Measurements from ENCODE around the gene GON4L. TPM values are rescaled to one million over a fixed set of nuclear protein-coding genes. Genes with fewer than 3 reads are reported as not detected.
A peak's percentile ranks its signal among the peaks of the same experiment; 100 is the strongest.

GON4L gene
- polyA plus RNA-seq, 2 of the 4 experiments (the other 2 are of a cell fraction) = 15.3 to 23.1 TPM

DNA sequence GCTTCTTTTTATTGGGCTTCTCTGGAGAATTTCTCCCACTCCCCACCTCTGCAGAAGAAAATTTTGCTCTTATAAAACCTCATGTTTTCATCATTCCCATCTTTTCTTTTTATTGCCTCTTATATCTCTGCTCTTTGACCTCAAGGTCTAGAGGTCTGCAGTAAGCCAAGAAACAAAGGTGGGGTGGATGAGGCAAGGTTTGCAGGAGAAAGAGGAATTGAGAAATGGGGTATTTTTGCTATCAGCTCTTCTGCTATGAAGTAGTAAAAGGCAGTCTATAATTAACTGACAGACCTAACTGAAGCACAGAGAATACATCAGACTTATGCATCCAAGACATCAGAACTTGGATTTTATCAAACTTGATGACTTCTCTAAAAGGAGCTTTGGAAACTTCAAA, 25.2 kb upstream of the GON4L start (continued):
- TF ChIP-seq FOSB (CRISPR knock-in tag; IDR thresholded peaks at IDR 0.05) (no peak), E2F6 (IDR thresholded peaks at IDR 0.05; ENCODE audit: borderline replicate concordance, low read depth) (no peak)

- POLR2A ChIA-PET = no interaction called here
- no peak for ATAC-seq
- no peak overlapping the region for H3K4me2 ChIP-seq
- DNase-seq (ENCODE audit: low read depth in 1 of 2, low spot score in 1 of 2) = no peak
- 67% methylated on average over 6 of the region's 6 CpGs for WGBS (ENCODE audit: missing lambda C conversion rate)
- H3K4me1 ChIP-seq = no peaks in the 10 kb centered on the region
- TF ChIP-seq FOSL2 (IDR thresholded peaks at IDR 0.05) = no peak
- TF ChIP-seq FOSL2 (CRISPR knock-in tag; IDR thresholded peaks at IDR 0.05) = no peak
- TF ChIP-seq ZFP36 (IDR thresholded peaks at IDR 0.05; ENCODE audit: borderline replicate concordance, partially characterized antibody) = no peak
- 0 out of 4 replicates have a peak, but pooled peaks of 1 of the 2 experiments have one; percentile 13 for TF ChIP-seq CEBPB (IDR thresholded peaks at IDR 0.05)
- TF ChIP-seq NR3C1 (IDR thresholded peaks at IDR 0.05) = no peak
- no peak for TF ChIP-seq KDM1A (IDR thresholded peaks at IDR 0.05; ENCODE audit: low read depth)
- no peak for TF ChIP-seq HDAC2 (IDR thresholded peaks at IDR 0.05)
- H3K9me3 ChIP-seq = no peaks in the 10 kb centered on the region
- no peak for FAIRE-seq
- H3K4me3 ChIP-seq = no peak overlapping the region
- no peak overlapping the region for H3K27ac ChIP-seq
- CTCF ChIA-PET = no interaction called here
These were observed 23.9 kb upstream of the GON4L start for GRCh38 chr1:155880950-155881349.

GRCh38 chr1:155880251-155880650, 23.2 kb upstream of the GON4L start:
- H3K4me2 ChIP-seq = no peak overlapping the region
- H3K4me3 ChIP-seq = no peak overlapping the region
- 100% methylated on average over 2 of the region's 2 CpGs for WGBS (ENCODE audit: missing lambda C conversion rate)
- H3K9me3 ChIP-seq = no peaks in the 10 kb centered on the region
- no peaks in the 10 kb centered on the region for H3K4me1 ChIP-seq
- CTCF ChIA-PET = no interaction called here
- no peak overlapping the region for H3K27ac ChIP-seq
- TF ChIP-seq ZFP36 (IDR thresholded peaks at IDR 0.05; ENCODE audit: borderline replicate concordance, partially characterized antibody) (no peak), ZSCAN20 (CRISPR knock-in tag; IDR thresholded peaks at IDR 0.05) (no peak), HOXA7 (CRISPR knock-in tag; IDR thresholded peaks at IDR 0.05) (no peak), NPAS2 (CRISPR knock-in tag; IDR thresholded peaks at IDR 0.05; ENCODE audit: borderline replicate concordance) (no peak), TFCP2L1 (CRISPR knock-in tag; IDR thresholded peaks at IDR 0.05) (no peak), GATA3 (IDR thresholded peaks at IDR 0.05; ENCODE audit: borderline replicate concordance) (no peak), EHMT2 (IDR thresholded peaks at IDR 0.05; ENCODE audit: low read depth) (no peak), NR3C1 (IDR thresholded peaks at IDR 0.05) (no peak), SREBF2 (IDR thresholded peaks at IDR 0.05) (no peak), MYC (IDR thresholded peaks at IDR 0.05; ENCODE audit: borderline replicate concordance, low read length) (no peak), ELK1 (IDR thresholded peaks at IDR 0.05; ENCODE audit: low read depth, low read length) (no peak), FOXS1 (CRISPR knock-in tag; IDR thresholded peaks at IDR 0.05) (no peak)
- POLR2A ChIA-PET = no interaction called here
- DNase-seq (ENCODE audit: low read depth in 1 of 2, low spot score in 1 of 2) (no peak), ATAC-seq (no peak), FAIRE-seq (no peak)

GRCh38 chr1:155877945-155878344, 20.9 kb upstream of the GON4L start:
- Histone ChIP-seq H3K4me3 (no peak overlapping the region), H3K4me2 (no peak overlapping the region), H3K27ac (no peak overlapping the region), H3K4me1 (no peaks in the 10 kb centered on the region), H3K9me3 (no peaks in the 10 kb centered on the region)
- CTCF ChIA-PET = interaction anchor here (1.2 kb wide), 1 partner anchor 42 kb away, joined by 3 read pairs; no protein-coding TSS in a partner anchor
- POLR2A ChIA-PET = no interaction called here
- WGBS (ENCODE audit: missing lambda C conversion rate) = 88% methylated on average over 2 of the region's 2 CpGs
- no peak for ATAC-seq
- DNase-seq (ENCODE audit: low read depth in 1 of 2, low spot score in 1 of 2) = no peak
- TF ChIP-seq MYC (IDR thresholded peaks at IDR 0.05; ENCODE audit: borderline replicate concordance, low read length) = no peak
- no peak for TF ChIP-seq ZC3H11A (IDR thresholded peaks at IDR 0.05)
- no peak for TF ChIP-seq SREBF2 (IDR thresholded peaks at IDR 0.05)
- no peak for TF ChIP-seq MAFK (IDR thresholded peaks at IDR 0.05; ENCODE audit: partially characterized antibody)
- TF ChIP-seq CTCF (IDR thresholded peaks at IDR 0.05) = no peak
- no peak for TF ChIP-seq TFCP2L1 (CRISPR knock-in tag; IDR thresholded peaks at IDR 0.05)
- no peak for TF ChIP-seq POLR2A (IDR thresholded peaks at IDR 0.05; ENCODE audit: low read length)
- FAIRE-seq = no peak

Measured in A549 (cell line).